ENCODE data around the gene AK3.

AK3 gene

DNA sequence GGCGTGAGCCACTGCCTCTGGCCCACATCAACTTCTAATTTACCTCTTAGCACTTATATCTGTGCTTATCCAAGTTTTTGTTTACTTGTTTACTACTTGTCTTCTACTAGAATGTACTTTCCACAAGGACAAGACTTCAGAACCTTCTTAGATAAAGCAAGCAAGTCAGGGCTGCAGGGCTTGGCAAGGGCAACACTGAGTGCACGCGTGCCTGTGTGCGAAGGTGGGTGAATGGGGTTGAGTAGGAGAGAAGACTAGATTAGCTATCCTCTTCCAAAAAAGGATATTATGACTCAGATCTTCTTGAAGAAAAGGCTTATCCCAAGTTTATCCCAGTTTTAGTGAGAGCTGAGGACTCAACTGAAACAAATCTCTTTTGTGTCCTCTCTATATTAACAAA, 19.3 kb downstream of the AK3 start:
- Mint-ChIP-seq H3K36me3 (ENCODE audit: low read depth) (peaks cover 69% of the 10 kb centered on the region), H3K4me3 (no peak overlapping the region), H3K4me1 (no peaks in the 10 kb centered on the region), H3K27me3 (ENCODE audit: low read depth) (no peaks in the 10 kb centered on the region), H3K9me3 (no peaks in the 10 kb centered on the region), H3K27ac (no peak overlapping the region)
- TF ChIP-seq, protein P1, sequence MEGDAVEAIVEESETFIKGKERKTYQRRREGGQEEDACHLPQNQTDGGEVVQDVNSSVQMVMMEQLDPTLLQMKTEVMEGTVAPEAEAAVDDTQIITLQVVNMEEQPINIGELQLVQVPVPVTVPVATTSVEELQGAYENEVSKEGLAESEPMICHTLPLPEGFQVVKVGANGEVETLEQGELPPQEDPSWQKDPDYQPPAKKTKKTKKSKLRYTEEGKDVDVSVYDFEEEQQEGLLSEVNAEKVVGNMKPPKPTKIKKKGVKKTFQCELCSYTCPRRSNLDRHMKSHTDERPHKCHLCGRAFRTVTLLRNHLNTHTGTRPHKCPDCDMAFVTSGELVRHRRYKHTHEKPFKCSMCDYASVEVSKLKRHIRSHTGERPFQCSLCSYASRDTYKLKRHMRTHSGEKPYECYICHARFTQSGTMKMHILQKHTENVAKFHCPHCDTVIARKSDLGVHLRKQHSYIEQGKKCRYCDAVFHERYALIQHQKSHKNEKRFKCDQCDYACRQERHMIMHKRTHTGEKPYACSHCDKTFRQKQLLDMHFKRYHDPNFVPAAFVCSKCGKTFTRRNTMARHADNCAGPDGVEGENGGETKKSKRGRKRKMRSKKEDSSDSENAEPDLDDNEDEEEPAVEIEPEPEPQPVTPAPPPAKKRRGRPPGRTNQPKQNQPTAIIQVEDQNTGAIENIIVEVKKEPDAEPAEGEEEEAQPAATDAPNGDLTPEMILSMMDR (IDR thresholded peaks at IDR 0.05; ENCODE audit: unreplicated experiment in 3 of 3) = no peak

- Mint-ChIP-seq H3K9me3 (no peaks in the 10 kb centered on the region), H3K4me3 (no peak overlapping the region), H3K4me1 (no peaks in the 10 kb centered on the region), H3K36me3 (ENCODE audit: low read depth) (peaks cover 67% of the 10 kb centered on the region), H3K27ac (no peak overlapping the region), H3K27me3 (ENCODE audit: low read depth) (no peaks in the 10 kb centered on the region)
- TF ChIP-seq, protein P1 (IDR thresholded peaks at IDR 0.05; ENCODE audit: unreplicated experiment in 3 of 3) = no peak
These were observed 22.1 kb downstream of the AK3 start for GRCh38 chr9:4718911-4719310.

GRCh38 chr9:4717815-4718214, 23.2 kb downstream of the AK3 start:
- H3K36me3 Mint-ChIP-seq (ENCODE audit: low read depth) = peaks cover 69% of the 10 kb centered on the region
- H3K9me3 Mint-ChIP-seq = no peaks in the 10 kb centered on the region
- TF ChIP-seq, protein P1 (IDR thresholded peaks at IDR 0.05; ENCODE audit: unreplicated experiment in 3 of 3) = no peak
- no peaks in the 10 kb centered on the region for H3K27me3 Mint-ChIP-seq (ENCODE audit: low read depth)
- H3K4me3 Mint-ChIP-seq = no peak overlapping the region
- no peak overlapping the region for H3K27ac Mint-ChIP-seq
- no peaks in the 10 kb centered on the region for H3K4me1 Mint-ChIP-seq

GRCh38 chr9:4716163-4716562, 24.8 kb downstream of the AK3 start:
- TF ChIP-seq, protein P1 (IDR thresholded peaks at IDR 0.05; ENCODE audit: unreplicated experiment in 3 of 3) = no peak
- Mint-ChIP-seq H3K4me3 (no peak overlapping the region), H3K36me3 (ENCODE audit: low read depth) (peaks cover 64% of the 10 kb centered on the region), H3K27me3 (ENCODE audit: low read depth) (no peaks in the 10 kb centered on the region), H3K27ac (no peak overlapping the region), H3K4me1 (no peaks in the 10 kb centered on the region), H3K9me3 (no peaks in the 10 kb centered on the region)

- H3K4me3 Mint-ChIP-seq = no peak overlapping the region
- TF ChIP-seq, protein P1 (IDR thresholded peaks at IDR 0.05; ENCODE audit: unreplicated experiment in 3 of 3) = no peak
- no peaks in the 10 kb centered on the region for H3K4me1 Mint-ChIP-seq
- H3K27me3 Mint-ChIP-seq (ENCODE audit: low read depth) = no peaks in the 10 kb centered on the region
- no peaks in the 10 kb centered on the region for H3K9me3 Mint-ChIP-seq
- H3K27ac Mint-ChIP-seq = no peak overlapping the region
- H3K36me3 Mint-ChIP-seq (ENCODE audit: low read depth) = peaks cover 62% of the 10 kb centered on the region
These were observed 26.6 kb downstream of the AK3 start for GRCh38 chr9:4714266-4715016.

GRCh38 chr9:4713849-4714248, 27.2 kb downstream of the AK3 start:
- TF ChIP-seq, protein P1 (IDR thresholded peaks at IDR 0.05; ENCODE audit: unreplicated experiment in 3 of 3) = no peak
- H3K4me1 Mint-ChIP-seq = no peaks in the 10 kb centered on the region
- H3K27me3 Mint-ChIP-seq (ENCODE audit: low read depth) = no peaks in the 10 kb centered on the region
- H3K36me3 Mint-ChIP-seq (ENCODE audit: low read depth) = peaks cover 63% of the 10 kb centered on the region
- no peaks in the 10 kb centered on the region for H3K9me3 Mint-ChIP-seq
- no peak overlapping the region for H3K27ac Mint-ChIP-seq
- H3K4me3 Mint-ChIP-seq = no peak overlapping the region

Measured in nephron (organoid).